Endodermal cell (in vitro differentiated cells): ENCODE measurements around the gene APLN. TPM values are rescaled to one million over a fixed set of nuclear protein-coding genes. Genes with fewer than 3 reads are reported as not detected.

Experiments
- DNase-seq: peaks from one replicate; pipeline ENCODE4 v3.0.0-alpha.2; 2017
- H3K27ac ChIP-seq: 2 replicates; pipeline ENCODE4 v1.5.1; 2013; ENCODE audit warnings: mild to moderate bottlenecking, low read depth, low read length, moderate library complexity
- H3K27me3 ChIP-seq: 2 replicates; pipeline ENCODE4 v1.6.1; 2013; ENCODE audit warnings: mild to moderate bottlenecking, low read length, moderate library complexity; ENCODE audit not compliant: insufficient read depth, control insufficient read depth, poor library complexity, severe bottlenecking
- H3K36me3 ChIP-seq: 2 replicates; pipeline ENCODE4 v1.7.0; 2013; ENCODE audit warnings: mild to moderate bottlenecking, low read length, moderate library complexity; ENCODE audit not compliant: control insufficient read depth, insufficient read depth
- H3K4me1 ChIP-seq: one replicate; pipeline ENCODE4 v1.7.0; 2013; ENCODE audit warnings: low read length; ENCODE audit not compliant: control insufficient read depth, insufficient read depth
- H3K4me3 ChIP-seq: 2 replicates; pipeline ENCODE4 v1.5.1; 2013; ENCODE audit warnings: mild to moderate bottlenecking, low read length, moderate library complexity
- H3K9ac ChIP-seq: 2 replicates; pipeline ENCODE4 v1.6.1; 2013; ENCODE audit warnings: mild to moderate bottlenecking, low read length, moderate library complexity; ENCODE audit not compliant: poor library complexity, severe bottlenecking; ENCODE audit errors: extremely low read depth
- H3K9me3 ChIP-seq: 2 replicates; pipeline ENCODE4 v1.6.1; 2013; ENCODE audit warnings: mild to moderate bottlenecking, low read length, moderate library complexity; ENCODE audit not compliant: control insufficient read depth
- H3K27ac Mint-ChIP-seq: 2 replicates; pipeline ENCODE4 v1.8.0; 2020; ENCODE audit warnings: mixed read lengths
- H3K27me3 Mint-ChIP-seq: 2 replicates; pipeline ENCODE4 v1.8.0; 2021; ENCODE audit warnings: mild to moderate bottlenecking, mixed read lengths; ENCODE audit not compliant: insufficient read depth
- H3K36me3 Mint-ChIP-seq: 2 replicates; pipeline ENCODE4 v1.8.0; 2020; ENCODE audit warnings: low read depth, mixed read lengths
- H3K4me1 Mint-ChIP-seq: 2 replicates; pipeline ENCODE4 v1.8.0; 2020; ENCODE audit warnings: mixed read lengths
- H3K4me3 Mint-ChIP-seq: 2 replicates; pipeline ENCODE4 v1.8.0; 2020; ENCODE audit warnings: mild to moderate bottlenecking, moderate library complexity, mixed read lengths
- H3K9me3 Mint-ChIP-seq: 2 replicates; pipeline ENCODE4 v1.8.0; 2020; ENCODE audit warnings: mild to moderate bottlenecking, mixed read lengths
- CTCF ChIP-seq: fragments of 200-600 bp; sonication (generic); conservative IDR thresholded peaks from 2 replicates; pipeline ENCODE4 v1.5.0; 2021; ENCODE audit warnings: antibody characterized with exemption, mild to moderate bottlenecking
- WGBS, 2 experiments: methylation state at CpG; one replicate each; pipeline versions ENCODE4 v1.1.5 to v1.1.7; 2013; ENCODE audit warnings: missing lambda C conversion rate in 2 of 2, mixed read lengths in 1 of 2; ENCODE audit not compliant: insufficient coverage in 1 of 2, insufficient read length in 1 of 2; 5-methylcytosine and 5-hydroxymethylcytosine counted together
- total RNA-seq, 2 donors: library from RNA; stranded (reverse); fragmentation: NEBNext Ultra II Directional in 1 of 2; extraction: Animal tissue kit (Norgen Biotek cat#: 25700) in 1 of 2; gene quantifications; 2 replicates in 1 of 2; 3 replicates in 1 of 2; pipeline ENCODE4 v1.2.1, GENCODE V29; 2021

The APLN gene
- total RNA-seq, 2 donors from 2014 or later, result 0.22 TPM; not detected in 1

- Histone ChIP-seq H3K4me1 (no peaks in the 10 kb centered on the region), H3K9ac (no peak overlapping the region), H3K27ac (no peak overlapping the region), H3K36me3 (no peaks in the 10 kb centered on the region), H3K9me3 (no peaks in the 10 kb centered on the region), H3K27me3 (no peaks in the 10 kb centered on the region), H3K4me3 (no peak overlapping the region)
- 94% methylated on average over 4 of the region's 5 CpGs; no CpG with 5 or more reads in 1 of the 2 experiments for WGBS, 2 experiments
- peaks cover 6% of the 10 kb centered on the region for H3K27me3 Mint-ChIP-seq
- H3K4me1 Mint-ChIP-seq, result peaks cover 2% of the 10 kb centered on the region
- no peak for TF ChIP-seq CTCF
- no peaks in the 10 kb centered on the region for H3K36me3 Mint-ChIP-seq
- no peak overlapping the region for H3K27ac Mint-ChIP-seq
- H3K9me3 Mint-ChIP-seq, result no peaks in the 10 kb centered on the region
- DNase-seq, result no peak
- H3K4me3 Mint-ChIP-seq, result no peak overlapping the region
These were observed 35.0 kb upstream of the APLN start for GRCh38 chrX:129689796-129690195.

- Histone ChIP-seq H3K27me3 (no peaks in the 10 kb centered on the region), H3K4me3 (no peak overlapping the region), H3K9me3 (no peaks in the 10 kb centered on the region), H3K27ac (no peak overlapping the region), H3K9ac (no peak overlapping the region), H3K36me3 (no peaks in the 10 kb centered on the region), H3K4me1 (no peaks in the 10 kb centered on the region)
- Mint-ChIP-seq H3K27ac (no peak overlapping the region), H3K27me3 (peaks cover 6% of the 10 kb centered on the region), H3K4me3 (no peak overlapping the region), H3K9me3 (no peaks in the 10 kb centered on the region), H3K4me1 (peaks cover 2% of the 10 kb centered on the region), H3K36me3 (no peaks in the 10 kb centered on the region)
- 88% methylated on average over 3 of the region's 3 CpGs; no CpG with 5 or more reads in 1 of the 2 experiments for WGBS, 2 experiments
- DNase-seq, result no peak
- no peak for TF ChIP-seq CTCF
These were observed 33.3 kb upstream of the APLN start for GRCh38 chrX:129688097-129688496.

- WGBS, 2 experiments, result 84% methylated on average over 2 of the region's 2 CpGs; no CpG with 5 or more reads in 1 of the 2 experiments
- no peak overlapping the region for H3K27ac Mint-ChIP-seq
These were observed 31.7 kb upstream of the APLN start for GRCh38 chrX:129686422-129686948.

More at GRCh38 chrX:129686422-129686948, 31.7 kb upstream of the APLN start:
- H3K4me3 ChIP-seq, result no peak overlapping the region
- DNase-seq, result no peak
- no peak overlapping the region for H3K4me3 Mint-ChIP-seq
- H3K4me1 ChIP-seq, result no peaks in the 10 kb centered on the region
- no peak for TF ChIP-seq CTCF
- no peaks in the 10 kb centered on the region for H3K36me3 ChIP-seq
- peaks cover 2% of the 10 kb centered on the region for H3K4me1 Mint-ChIP-seq
- no peaks in the 10 kb centered on the region for H3K27me3 ChIP-seq
- no peaks in the 10 kb centered on the region for H3K9me3 Mint-ChIP-seq
- no peak overlapping the region for H3K9ac ChIP-seq
- peaks cover 6% of the 10 kb centered on the region for H3K27me3 Mint-ChIP-seq
- H3K27ac ChIP-seq, result no peak overlapping the region
- H3K36me3 Mint-ChIP-seq, result no peaks in the 10 kb centered on the region
- H3K9me3 ChIP-seq, result no peaks in the 10 kb centered on the region
